ENCODE measurements around the gene PPP2R5E. TPM values are rescaled to one million over a fixed set of nuclear protein-coding genes. Genes with fewer than 3 reads are reported as not detected.

PPP2R5E gene
- total RNA-seq, 1 experiment from 2014 or later = 45.0 TPM

GRCh38 chr14:63326840-63327239, 216.3 kb downstream of the PPP2R5E start:
- H3K27ac ChIP-seq (ENCODE audit: low read depth, low read length) = no peak overlapping the region
- ChIA-PET RAD21 (ENCODE audit: low non-redundant PET in 1 of 2, low total read pairs in 2 of 2, uncharacterized antibody in 2 of 2, unreplicated experiment in 2 of 2) (no interaction called here), CTCF (no interaction called here), POLR2A (no interaction called here)
- no peaks in the 10 kb centered on the region for H3K79me2 ChIP-seq (ENCODE audit: insufficient read depth, low read length)
- H3K9me3 ChIP-seq (ENCODE audit: control insufficient read depth in 1 of 2, insufficient read depth in 1 of 2, low read depth in 1 of 2, low read length in 2 of 2) = no peaks in the 10 kb centered on the region
- ATAC-seq (no peak), DNase-seq (ENCODE audit: low read depth, low spot score) (no peak)
- peaks cover 22% of the 10 kb centered on the region; the same call in 1 of the 2 replicates for H3K27me3 ChIP-seq (ENCODE audit: insufficient read depth, low read length)
- H4K20me1 ChIP-seq (ENCODE audit: insufficient read depth) = no peaks in the 10 kb centered on the region
- intact Hi-C loops (cut with micrococcal nuclease) = no loop called here
- H3K36me3 ChIP-seq (ENCODE audit: control insufficient read depth in 1 of 2, insufficient read depth in 2 of 2, low read length in 2 of 2) = no peaks in the 10 kb centered on the region
- no peak overlapping the region for H3K4me3 ChIP-seq (replicated peaks in 1 of 2; ENCODE audit: low read depth in 1 of 2, low read length in 2 of 2)
- no peaks in the 10 kb centered on the region for H3K9me2 ChIP-seq (ENCODE audit: insufficient read depth)
- H3K4me1 ChIP-seq (ENCODE audit: control insufficient read depth in 1 of 2, insufficient read depth in 2 of 2, low read length in 2 of 2) = no peaks in the 10 kb centered on the region
- H3K4me2 ChIP-seq (ENCODE audit: low read length) = no peak overlapping the region
- TF ChIP-seq REST (IDR thresholded peaks at IDR 0.05; ENCODE audit: low read depth) = no peak
- no peak for TF ChIP-seq YY1 (IDR thresholded peaks at IDR 0.05; ENCODE audit: extremely low read depth, insufficient replicate concordance, low read depth, low read length)
- no peak for TF ChIP-seq ZBTB33 (IDR thresholded peaks at IDR 0.05; ENCODE audit: extremely low read depth, insufficient replicate concordance, low read length)
- no peak for TF ChIP-seq MAX (IDR thresholded peaks at IDR 0.05)
- TF ChIP-seq TCF7L2 (IDR thresholded peaks at IDR 0.05; ENCODE audit: borderline replicate concordance, extremely low read depth, insufficient read depth, insufficient read length) = no peak
- TF ChIP-seq ELF1 (IDR thresholded peaks at IDR 0.05; ENCODE audit: borderline replicate concordance, low read depth) = no peak
- no peak for TF ChIP-seq POLR2AphosphoS5 (IDR thresholded peaks at IDR 0.05; ENCODE audit: low read depth, low read length)
- no peak for TF ChIP-seq FOSL1 (IDR thresholded peaks at IDR 0.05; ENCODE audit: low read depth)
- no peak for TF ChIP-seq SP1 (IDR thresholded peaks at IDR 0.05; ENCODE audit: low read depth)
- no peak overlapping the region for H2AFZ ChIP-seq (ENCODE audit: low read depth, low read length, poor library complexity, severe bottlenecking)
- BruUV-seq (replicated peaks) = no TSS peak
- H3K9ac ChIP-seq (ENCODE audit: low read length) = no peak overlapping the region
